HG03521 (cell line): ENCODE measurements around the gene PLCB1.
"Not testable (repeated sequence)": the region's sequence is repeated elsewhere in the genome, so short reads cannot be mapped to it uniquely, and the experiment has no call there.

ENCODE experiments used
- ATAC-seq: cut with Tn5 transposase; IDR thresholded peaks from one replicate; pipeline ENCODE4 v1.9.1; 2021; ENCODE audit warnings: mild to moderate bottlenecking, moderate library complexity; ENCODE audit not compliant: unreplicated experiment

The PLCB1 gene

DNA sequence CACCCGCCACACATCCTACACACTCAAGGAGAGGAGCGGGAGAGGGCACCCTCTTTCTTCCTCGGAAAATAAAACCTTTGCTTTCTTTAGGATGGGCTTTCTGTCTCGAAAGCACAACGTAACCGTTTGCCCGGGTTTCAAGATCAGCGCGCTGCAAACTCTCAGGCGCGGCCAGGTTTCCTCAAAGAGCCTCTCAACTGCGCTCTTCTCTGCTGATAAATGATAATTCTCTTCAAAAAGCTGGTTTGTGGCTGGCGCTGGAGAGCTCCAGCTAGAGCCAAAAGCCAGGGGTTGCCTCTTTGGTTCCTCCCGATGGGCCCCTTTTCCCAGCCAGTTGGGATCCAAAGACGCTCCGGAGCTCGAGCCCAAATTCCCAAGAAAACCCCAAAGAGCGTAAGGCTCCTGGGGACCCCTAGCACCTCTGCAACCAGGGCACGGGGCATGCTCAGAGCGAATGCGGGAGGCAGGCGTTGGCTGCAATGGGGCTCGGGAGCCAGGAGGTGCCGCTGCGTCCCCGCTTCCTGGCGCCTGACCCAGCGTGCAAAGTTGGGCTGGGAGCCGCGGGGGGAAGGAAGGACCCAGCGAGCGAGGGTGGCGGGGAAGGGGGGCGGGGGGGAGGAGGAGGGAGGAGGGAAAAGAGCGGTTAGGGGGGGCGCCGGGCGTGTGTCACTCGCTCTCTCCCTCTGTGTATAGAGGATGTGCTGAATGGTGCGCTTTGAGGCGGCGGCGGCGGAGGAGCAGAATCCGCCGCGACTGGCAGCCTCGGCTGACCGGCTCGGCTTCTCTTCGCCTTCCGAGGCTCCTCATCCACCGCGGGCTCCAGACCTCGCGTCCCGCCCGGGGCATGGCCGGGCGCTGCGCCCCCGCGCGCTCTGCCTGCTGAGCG lies at the start of gene PLCB1:
PLCB1 (plus strand) TSS at position 669 of the 886 bp plus-strand sequence. CDS start 386 bp downstream, outside the sequence.
- peak; percentile 79 for ATAC-seq

DNA sequence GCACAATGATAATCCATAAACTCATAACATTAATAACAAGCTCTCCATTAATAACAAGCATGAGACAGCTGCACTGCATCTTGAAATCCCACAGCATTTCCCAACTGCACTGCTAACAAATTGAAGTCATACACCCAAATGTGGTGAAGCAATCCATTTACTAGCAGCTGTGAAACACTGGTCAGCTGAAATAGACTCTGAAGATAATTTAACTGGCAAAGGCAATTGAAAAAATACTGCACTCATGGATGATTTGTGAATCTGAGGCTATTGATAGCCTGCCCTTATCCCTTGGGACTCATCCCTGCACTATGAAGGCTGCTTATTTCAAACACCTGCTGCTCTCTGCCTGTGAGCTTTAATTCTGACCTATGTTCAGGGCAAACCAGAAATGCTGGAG lies 49.1 kb upstream of the PLCB1 start:
- no peak for ATAC-seq

DNA sequence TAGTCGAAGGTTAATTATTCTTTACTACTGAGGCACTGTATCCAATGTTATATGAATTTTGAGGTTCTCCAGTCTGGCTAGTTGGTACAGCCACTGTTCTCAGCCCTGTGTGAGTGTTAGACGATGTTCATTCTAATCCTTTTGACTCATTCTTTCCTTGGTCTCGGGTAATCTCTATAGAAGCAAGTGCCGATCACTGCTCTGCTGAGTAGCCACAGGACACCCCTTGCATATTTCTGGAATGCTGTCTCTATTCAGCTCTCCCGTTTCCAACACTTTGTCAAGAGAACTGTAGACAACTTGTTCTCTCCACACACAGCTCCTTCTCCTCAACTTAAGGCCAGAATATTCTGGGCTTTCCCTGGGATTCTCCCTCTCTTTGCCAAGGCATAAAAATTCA lies 42.4 kb upstream of the PLCB1 start:
- no peak for ATAC-seq

DNA sequence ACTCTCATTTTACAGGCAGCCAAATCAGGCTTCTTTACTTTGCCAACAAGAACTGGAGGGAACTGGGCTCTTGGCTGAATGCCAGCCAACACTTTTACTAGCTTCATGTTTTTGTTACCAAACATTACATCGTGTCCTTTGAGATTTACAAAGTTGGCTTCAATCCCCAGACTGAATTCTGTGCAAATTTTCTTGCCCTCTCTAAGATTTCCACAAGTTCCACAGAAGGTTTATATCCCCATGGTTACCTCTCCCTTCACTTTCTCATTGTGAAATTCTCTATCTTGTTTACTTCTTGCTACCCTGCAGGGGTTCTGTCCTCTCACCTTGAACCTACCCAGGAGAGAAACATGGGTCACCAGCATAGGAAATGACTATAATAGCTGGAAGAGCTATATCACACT lies 37.6 kb upstream of the PLCB1 start:
- ATAC-seq, result no peak

DNA sequence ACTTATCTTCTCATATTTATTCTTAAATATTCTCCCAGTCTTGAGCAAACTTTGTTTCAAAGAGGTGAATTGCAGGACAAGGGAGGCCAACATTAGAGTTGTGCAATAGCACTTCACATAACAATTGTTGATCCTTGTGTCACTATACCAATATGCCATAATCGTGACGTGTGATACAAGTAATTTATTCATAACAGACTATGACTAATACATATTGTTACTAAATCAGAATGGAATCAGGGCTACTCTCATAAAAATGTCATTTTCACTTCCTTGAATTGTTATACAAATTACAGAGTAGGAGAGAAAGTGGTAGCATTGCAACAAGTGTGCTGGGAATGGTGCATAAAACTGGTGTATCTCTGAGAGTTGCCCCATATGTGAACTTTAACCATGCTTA lies 37.2 kb upstream of the PLCB1 start:
- ATAC-seq, result no peak

DNA sequence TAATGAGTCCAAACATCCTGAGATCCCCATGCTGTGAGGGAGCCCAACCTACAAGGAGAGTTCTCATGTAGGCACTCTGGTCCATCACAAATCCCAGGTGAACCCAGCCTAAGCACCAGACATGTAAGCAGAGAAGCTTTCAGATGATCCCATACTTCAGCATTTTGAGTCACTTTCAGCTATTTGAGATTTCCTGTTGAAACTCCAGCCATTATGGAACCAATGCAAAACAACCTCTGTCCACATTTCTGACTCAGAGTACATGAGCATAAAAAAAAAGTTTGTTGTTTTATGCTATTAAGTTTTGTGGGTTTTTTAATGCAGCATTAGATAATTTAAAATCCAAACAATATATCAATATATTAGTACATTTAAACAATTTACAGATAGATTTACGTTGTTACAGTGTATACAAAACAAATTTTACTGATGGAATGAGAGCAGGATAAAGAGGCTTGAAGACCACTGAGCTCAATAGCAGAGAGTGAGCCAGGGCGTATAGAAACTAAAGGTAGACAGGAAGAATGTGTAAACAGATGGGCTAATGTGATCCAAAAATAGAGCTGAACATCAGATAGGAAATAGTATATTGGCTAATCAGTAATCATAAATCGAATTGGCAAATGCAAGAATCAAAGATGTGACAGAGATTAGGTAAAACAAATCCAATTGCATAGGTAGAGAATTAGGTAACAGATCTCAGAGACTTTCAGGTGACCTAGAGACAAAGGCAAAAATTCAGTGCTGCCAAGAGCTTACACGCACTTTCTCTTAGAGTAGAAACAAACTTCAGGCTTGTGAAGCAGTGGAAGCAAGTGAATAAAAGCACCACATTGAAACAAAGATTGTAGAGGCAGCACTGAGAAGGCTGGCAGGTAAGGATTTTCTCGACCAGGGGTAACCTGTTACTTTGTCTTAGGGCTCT lies 36.2 kb upstream of the PLCB1 start:
- no peak for ATAC-seq

DNA sequence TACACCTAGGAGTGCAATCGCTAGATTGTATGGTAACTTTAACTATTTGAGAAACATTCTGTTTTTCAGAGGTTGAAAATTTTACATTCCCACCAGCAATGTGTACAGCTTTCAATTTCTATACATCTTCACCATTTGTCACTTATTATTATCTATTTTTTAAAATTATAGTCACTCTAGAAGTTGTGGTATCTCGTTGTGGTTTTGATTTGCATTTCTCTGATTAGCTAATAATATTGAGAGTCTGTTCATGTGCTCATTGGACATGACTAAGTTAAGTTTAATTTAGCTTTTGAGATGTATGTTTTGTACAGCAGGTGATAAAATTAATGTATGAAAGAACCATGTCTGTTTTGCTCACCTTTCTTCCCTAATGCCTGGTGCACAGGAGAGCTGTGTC lies 34.8 kb upstream of the PLCB1 start:
- ATAC-seq, result no peak

DNA sequence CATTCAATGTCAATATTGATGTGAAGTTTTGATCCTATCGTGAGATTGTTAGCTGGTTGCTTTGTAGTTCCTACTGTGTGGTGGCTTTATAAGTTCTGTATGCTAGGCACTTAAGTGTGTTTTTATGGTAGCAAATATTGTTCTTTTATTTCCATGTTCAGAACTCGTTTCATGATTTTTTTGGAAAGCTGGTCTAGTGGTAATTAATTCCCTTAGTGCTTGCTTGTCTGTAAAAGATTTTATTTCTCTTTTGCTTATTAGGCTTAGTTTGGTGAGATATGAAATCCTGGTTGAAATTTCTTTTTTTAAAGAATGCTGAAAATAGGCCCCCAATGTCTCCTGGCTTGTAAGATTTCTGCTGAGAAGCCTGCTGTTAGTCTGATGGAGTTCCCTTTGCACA lies 27.8 kb upstream of the PLCB1 start:
- ATAC-seq, result no peak

DNA sequence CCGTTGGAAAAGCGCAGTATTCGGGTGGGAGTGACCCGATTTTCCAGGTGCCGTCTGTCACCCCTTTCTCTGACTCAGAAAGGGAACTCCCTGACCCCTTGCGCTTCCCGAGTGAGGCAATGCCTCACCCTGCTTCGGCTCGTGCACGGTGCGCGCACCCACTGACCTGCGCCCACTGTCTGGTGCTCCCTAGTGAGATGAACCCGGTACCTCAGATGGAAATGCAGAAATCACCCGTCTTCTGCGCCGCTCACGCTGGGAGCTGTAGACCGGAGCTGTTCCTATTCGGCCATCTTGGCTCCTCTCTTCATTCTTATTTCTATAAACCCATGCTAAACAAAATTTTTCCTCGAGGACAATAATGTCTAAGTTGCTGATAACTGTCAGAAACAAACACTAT lies 17.5 kb upstream of the PLCB1 start:
- ATAC-seq, result not testable (repeated sequence)

DNA sequence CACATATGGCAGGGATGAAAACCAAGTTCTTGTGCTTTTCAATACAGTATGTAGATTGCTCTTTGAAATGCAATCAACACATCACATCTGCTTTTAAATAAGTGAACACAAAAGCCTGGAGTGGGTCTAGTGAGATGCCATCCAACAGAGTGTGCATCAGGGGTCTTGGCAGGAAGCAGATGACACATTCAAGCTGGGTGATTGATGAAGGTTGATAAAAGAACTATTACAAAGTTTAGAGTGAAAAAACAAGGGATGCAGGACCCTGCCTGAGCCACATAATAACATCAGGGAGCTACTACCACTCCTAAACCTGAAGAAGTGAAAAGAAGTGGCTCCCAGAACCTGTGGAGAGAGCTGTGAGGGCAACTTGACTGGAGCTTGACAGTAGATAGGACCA lies 16.6 kb upstream of the PLCB1 start:
- no peak for ATAC-seq

DNA sequence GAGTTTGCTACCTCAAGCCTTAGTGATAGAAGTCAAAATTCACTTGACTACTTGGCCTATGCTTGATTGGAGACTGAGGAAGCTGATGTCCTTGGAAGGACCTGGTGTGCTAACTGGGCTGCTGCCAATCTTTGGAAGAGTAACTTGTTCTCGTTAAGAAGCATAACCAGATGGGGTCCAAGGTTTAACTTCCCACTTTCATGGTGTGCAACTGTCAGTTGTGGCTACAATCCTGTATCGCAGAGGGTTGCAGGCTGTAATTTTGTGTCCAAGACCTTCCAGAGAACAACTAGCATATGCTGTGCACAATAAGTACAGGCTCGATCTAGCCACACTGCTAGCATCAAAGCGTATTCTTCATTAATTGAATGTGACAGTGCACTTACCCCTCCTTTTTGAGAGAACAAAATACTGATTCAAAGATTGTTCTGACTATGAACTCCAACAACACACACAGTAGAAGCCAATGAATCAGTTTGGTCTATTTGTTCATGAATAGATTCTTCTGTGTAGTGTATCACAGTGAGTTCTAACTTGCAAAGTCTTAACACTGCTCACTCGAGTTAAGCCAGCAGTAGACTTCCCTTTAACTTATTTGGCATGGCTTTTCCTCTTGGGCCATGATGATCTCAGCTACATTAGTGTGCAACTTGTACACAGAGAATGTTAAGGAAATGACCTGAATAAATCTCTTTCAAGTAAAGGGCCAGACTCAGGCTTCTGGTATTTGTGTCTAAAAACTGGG lies 15.8 kb upstream of the PLCB1 start:
- no peak for ATAC-seq

DNA sequence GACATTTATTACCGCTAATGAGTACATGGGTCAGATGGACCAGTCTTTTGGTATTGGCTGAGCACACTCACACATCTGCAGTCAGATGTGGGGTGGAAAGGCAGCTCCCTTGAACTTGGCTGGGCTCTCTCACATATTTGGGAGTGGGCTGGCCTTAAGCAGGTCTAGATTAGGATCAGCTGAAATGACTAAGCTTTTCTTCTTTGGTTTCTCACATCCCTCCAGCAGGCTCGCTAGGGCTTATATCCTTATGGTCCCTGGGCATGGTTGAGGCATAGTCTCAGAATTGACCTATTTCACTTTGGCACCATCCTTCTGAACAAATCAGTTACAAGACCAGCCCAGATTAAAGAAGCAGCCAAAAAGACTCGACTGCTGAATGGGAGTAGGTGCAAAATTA lies 14.4 kb upstream of the PLCB1 start:
- no peak for ATAC-seq

DNA sequence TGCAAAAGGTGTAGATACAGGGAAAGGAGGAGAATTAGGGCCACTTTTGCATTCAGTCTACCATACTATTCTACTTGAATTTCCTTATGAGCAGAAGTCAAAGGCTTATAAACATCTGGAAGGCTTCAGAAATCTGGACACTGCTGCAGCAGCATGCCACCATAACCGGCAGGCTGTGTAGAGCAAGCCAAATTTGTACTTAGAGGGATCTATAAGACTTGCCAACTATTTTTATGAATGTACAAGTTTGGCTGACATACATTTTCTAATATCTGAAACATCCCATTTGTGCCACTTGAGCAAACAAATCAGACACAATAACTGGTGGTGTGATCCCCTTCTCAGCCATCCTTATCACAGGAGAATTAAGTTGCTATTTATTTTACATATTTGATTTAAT lies 14.0 kb upstream of the PLCB1 start:
- ATAC-seq, result no peak

DNA sequence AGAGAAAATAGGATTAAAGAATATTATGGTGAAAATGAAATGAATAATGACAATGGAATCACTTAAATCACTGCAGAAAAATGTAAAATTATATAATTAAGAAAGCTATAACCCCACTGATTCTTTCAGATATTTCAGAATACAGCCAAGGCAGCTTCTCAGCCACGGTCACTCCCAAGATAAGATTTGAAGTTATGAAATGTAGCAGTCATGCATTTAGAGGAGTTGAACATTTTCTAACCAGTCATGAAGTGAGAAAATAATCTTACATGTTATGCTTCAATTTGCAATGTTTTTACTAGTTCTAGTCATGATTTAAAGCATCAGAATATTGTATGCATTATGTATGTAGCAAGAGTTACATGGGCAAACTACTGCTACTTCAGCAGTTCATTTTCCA lies 13.3 kb upstream of the PLCB1 start:
- ATAC-seq, result no peak

DNA sequence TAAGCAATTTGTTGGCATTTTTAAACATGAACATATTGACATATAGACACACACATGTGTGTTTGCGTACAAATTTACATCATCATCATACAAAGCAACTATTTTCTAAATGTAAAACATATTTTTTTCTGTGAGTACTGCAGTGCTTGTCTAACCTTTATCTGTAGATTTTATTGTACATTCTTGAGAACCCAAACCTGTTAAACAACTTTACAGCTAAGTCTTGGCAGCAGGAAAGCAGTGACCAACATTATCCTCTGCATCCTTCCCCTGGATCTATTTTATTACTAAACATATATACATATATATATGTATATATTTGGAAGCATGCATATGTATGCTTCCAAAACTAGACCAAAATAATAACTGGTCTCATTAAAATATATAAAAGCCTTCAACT lies 10.4 kb upstream of the PLCB1 start:
- no peak for ATAC-seq

DNA sequence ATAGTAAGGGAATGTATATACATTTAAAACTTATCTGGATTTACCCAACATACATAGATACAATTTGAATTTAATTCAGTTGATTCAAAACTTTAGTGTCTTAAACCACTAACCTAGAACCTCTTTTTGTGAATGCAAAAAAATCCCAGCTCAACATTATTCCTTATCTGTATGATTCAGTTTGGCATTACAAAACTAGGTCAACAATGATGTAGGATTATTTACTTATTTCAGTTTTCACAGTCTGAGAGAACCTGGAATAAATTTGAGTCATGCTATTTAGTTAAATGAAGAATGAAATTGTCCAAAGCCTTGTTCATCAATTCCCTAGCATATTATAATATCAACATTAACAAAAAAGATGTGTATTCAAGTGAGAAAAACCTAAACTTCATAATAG lies 7.4 kb upstream of the PLCB1 start:
- ATAC-seq, result no peak

DNA sequence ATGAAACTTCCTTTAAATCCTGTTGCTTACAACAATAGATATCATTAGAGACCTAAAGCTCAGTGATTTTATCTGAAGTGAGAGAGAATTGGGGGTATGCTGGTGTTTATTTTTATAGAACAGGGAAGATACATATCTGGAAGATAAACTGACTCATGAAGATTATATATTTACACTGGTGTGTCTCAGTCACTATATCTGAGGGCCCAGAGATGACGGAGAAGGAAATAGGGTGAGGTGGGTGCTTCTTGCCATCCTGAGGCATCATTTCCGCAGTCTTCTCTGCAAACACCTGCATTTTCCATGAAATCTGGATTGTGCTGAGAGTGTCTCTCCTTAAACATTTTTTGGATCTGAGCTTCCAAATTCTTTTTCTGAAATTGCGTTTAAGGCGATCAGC lies 5.9 kb upstream of the PLCB1 start:
- no peak for ATAC-seq

DNA sequence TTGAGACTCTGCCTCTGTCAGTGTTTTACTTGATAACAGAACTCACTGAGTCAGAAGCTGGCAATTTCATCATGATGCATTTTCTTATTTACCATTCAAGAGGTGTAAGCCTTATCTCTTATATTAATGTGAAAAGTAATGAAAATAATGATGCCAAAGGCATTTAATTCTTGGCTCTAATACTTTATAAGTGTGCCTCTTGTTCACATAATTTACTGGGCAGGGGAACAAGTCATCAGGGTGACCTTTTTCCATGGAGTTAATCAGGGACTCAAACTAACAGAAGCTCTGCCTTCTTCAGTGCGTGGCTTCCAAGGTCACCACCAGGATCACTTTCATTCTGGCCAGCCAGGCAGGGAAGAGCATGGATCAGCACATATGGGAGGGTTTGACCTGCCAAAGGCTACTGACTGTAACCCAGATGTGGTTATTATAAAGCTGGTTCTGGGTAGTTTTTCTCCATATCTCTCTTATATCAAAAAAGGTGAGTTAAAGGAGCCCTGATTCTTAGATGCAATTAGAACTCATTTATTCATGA lies 5.2 kb upstream of the PLCB1 start:
- ATAC-seq, result no peak

DNA sequence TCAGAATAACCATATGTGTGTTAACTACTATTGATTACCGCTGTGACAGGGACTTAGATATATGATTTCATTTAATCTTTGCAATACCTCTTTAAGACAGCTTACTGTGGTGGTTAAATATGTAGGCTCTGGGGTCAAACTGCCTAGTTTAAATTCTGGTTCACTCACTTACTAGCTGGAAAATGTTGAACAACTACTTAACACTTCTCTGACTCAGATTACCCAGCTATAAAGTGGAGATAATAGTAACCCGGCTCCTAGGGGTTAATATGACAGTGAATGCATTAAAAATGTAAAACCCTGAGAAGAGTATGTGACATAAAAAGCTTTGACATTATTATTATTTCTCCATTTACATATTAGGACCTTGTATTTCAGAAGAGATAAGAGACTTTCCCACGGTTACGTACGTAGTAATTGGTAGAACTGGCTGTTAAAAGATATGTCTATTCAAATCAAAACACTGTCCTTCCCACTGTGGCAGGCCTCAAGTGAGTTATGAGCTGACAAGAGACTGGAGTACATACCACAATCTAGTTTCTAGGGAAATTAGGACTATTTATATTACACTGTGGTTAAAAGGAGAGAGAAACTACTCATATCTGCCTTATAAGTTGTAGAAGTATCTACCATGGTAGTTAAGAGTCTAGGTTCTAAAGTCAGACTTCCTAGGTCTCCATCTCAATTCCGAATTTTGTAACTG lies 4.4 kb upstream of the PLCB1 start:
- peak; percentile 43 for ATAC-seq

DNA sequence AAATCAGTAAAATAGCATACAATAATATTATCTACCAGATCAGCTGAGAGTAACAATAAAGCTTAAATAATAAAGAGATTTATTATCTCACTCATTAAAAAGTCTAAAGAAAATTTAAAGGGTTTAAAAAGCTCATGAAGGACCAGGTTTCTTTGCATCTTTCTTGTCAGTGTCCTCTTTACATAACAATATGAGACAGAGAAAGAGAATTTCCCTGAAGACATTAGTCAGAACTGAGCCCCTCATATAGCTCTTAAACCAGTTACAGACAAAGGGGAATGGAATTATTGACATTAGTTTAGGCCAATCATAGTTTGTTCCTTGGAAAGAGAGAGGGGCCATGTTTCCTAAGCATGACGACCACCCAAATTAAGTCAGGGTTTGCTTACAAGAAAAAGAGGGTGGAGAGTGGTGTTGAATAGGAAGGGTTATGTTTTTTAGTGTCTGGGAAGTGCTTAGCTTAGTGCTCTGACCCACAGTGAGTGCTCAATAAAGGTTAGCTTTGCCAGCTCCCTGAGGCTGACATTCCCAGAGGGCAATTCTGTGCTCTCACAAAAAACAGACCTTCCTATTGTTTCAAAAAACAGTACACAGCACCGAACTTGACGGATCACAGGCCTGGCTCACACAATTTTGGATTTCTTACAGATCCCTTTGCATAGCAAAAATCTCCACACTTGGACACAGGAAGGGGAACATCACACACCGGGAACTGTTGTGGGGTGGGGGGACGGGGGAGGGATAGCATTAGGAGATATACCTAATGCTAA lies 3.6 kb upstream of the PLCB1 start:
- ATAC-seq, result no peak
